OCI-LY3 (cell line): ENCODE data around the gene LY6G5C.

Experiments used
- CTCF ChIP-seq: fragments of 200-600, 300-600 bp; sonication (generic); IDR thresholded peaks from 2 replicates; pipeline ENCODE4 v1.5.1; 2014; ENCODE audit warnings: antibody characterized with exemption, low read length, low read depth
- EZH2phosphoT487 ChIP-seq: fragments of 200-600 bp; shearing (Covaris generic); IDR thresholded peaks from 2 replicates; pipeline ENCODE4 v1.6.1; 2018; ENCODE audit warnings: antibody characterized with exemption, mixed run types, low read depth

DNA sequence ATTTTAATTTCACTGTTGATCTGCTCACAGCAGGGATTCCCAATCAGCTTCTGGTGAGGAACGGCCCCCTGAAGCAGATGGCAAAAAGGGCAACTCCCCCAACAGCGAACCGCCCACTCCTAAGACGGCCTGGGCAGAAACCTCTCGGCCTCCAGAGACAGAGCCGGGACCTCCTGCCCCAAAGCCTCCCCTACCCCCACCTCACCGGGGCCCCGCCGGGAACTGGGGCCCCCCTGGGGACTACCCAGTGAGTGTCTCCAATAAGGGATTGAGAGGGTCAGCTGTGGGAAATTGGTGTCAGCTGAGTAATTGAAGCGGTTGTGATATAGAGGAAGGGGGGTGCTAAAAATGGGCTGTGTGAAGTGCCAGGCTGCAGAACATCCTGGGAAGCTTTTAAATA is 53.9 kb downstream of the LY6G5C start:
- TF ChIP-seq CTCF (no peak), EZH2phosphoT487 (no peak)
